ENCODE results near the gene RANBP10. TPM values are rescaled to one million over a fixed set of nuclear protein-coding genes. Genes with fewer than 3 reads are reported as not detected.

RANBP10 gene
- total and polyA plus RNA-seq, 2 experiments from 2014 or later: 9.0 to 13.6 TPM

DNA sequence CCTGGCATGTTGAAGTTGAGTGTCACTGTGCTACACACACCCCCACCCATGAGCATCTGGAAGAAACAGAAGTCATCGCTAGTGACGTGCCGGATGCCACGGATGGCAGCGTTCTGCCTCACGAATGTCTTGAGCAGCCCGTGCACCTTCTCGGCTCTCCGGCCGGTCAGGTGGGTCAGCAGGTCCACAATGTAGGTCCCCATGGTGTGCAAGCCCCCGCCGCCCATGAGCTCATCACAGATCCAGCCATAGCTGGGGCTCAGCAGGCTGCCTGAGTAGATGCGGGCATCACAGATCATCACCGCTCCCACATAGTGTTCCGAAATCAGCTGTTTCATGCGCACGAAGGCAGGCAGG lies 130.8 kb downstream of the RANBP10 start:
- H3K4me1 Mint-ChIP-seq: 0 out of 3 replicates have a peak, but pooled peaks cover 3% of the 10 kb centered on the region
- Histone ChIP-seq H4K20me1 (replicated peaks; ENCODE audit: insufficient read depth) (no peaks in the 10 kb centered on the region; the same call in 1 of the 2 replicates), H3K27me3 (ENCODE audit: insufficient read depth) (no peaks in the 10 kb centered on the region), H3K4me3 (no peak overlapping the region), H3K79me2 (replicated peaks; ENCODE audit: insufficient read depth) (no peaks in the 10 kb centered on the region), H2AFZ (no peak overlapping the region), H3K4me2 (no peak overlapping the region), H3K27ac (ENCODE audit: low read depth) (no peak overlapping the region), H3K4me1 (ENCODE audit: insufficient read depth) (no peaks in the 10 kb centered on the region), H3K36me3 (ENCODE audit: insufficient read depth) (no peaks in the 10 kb centered on the region), H3K9me2 (ENCODE audit: insufficient read depth) (no peaks in the 10 kb centered on the region), H3F3A (replicated peaks; ENCODE audit: low read depth) (0 out of 2 replicates have a peak, but pooled peaks cover 4% of the 10 kb centered on the region)
- peaks cover 18% of the 10 kb centered on the region for H3K27me3 Mint-ChIP-seq (ENCODE audit: insufficient read depth, low read depth, poor library complexity)
- H3K4me3 Mint-ChIP-seq: no peak overlapping the region
- DNase-seq (ENCODE audit: low spot score) (no peak), ATAC-seq (no peak)
- H3K9me3 Mint-ChIP-seq: no peaks in the 10 kb centered on the region
- no peak for TF ChIP-seq POLR2AphosphoS5 (IDR thresholded peaks at IDR 0.05; ENCODE audit: low read depth)
- TF ChIP-seq, protein P1, sequence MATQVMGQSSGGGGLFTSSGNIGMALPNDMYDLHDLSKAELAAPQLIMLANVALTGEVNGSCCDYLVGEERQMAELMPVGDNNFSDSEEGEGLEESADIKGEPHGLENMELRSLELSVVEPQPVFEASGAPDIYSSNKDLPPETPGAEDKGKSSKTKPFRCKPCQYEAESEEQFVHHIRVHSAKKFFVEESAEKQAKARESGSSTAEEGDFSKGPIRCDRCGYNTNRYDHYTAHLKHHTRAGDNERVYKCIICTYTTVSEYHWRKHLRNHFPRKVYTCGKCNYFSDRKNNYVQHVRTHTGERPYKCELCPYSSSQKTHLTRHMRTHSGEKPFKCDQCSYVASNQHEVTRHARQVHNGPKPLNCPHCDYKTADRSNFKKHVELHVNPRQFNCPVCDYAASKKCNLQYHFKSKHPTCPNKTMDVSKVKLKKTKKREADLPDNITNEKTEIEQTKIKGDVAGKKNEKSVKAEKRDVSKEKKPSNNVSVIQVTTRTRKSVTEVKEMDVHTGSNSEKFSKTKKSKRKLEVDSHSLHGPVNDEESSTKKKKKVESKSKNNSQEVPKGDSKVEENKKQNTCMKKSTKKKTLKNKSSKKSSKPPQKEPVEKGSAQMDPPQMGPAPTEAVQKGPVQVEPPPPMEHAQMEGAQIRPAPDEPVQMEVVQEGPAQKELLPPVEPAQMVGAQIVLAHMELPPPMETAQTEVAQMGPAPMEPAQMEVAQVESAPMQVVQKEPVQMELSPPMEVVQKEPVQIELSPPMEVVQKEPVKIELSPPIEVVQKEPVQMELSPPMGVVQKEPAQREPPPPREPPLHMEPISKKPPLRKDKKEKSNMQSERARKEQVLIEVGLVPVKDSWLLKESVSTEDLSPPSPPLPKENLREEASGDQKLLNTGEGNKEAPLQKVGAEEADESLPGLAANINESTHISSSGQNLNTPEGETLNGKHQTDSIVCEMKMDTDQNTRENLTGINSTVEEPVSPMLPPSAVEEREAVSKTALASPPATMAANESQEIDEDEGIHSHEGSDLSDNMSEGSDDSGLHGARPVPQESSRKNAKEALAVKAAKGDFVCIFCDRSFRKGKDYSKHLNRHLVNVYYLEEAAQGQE (IDR thresholded peaks at IDR 0.05; ENCODE audit: unreplicated experiment): no peak
- no peak for TF ChIP-seq ZNF114 (CRISPR knock-in tag; IDR thresholded peaks at IDR 0.05)
- TF ChIP-seq, protein P2, sequence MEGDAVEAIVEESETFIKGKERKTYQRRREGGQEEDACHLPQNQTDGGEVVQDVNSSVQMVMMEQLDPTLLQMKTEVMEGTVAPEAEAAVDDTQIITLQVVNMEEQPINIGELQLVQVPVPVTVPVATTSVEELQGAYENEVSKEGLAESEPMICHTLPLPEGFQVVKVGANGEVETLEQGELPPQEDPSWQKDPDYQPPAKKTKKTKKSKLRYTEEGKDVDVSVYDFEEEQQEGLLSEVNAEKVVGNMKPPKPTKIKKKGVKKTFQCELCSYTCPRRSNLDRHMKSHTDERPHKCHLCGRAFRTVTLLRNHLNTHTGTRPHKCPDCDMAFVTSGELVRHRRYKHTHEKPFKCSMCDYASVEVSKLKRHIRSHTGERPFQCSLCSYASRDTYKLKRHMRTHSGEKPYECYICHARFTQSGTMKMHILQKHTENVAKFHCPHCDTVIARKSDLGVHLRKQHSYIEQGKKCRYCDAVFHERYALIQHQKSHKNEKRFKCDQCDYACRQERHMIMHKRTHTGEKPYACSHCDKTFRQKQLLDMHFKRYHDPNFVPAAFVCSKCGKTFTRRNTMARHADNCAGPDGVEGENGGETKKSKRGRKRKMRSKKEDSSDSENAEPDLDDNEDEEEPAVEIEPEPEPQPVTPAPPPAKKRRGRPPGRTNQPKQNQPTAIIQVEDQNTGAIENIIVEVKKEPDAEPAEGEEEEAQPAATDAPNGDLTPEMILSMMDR (conservative IDR thresholded peaks at IDR 0.05; ENCODE audit: low read depth in 2 of 2): no peak
- TF ChIP-seq ZNF331 (CRISPR knock-in tag; IDR thresholded peaks at IDR 0.05; ENCODE audit: low read depth): no peak
- TF ChIP-seq JUNB (IDR thresholded peaks at IDR 0.05; ENCODE audit: unreplicated experiment): no peak
- no peak for TF ChIP-seq NANOG (IDR thresholded peaks at IDR 0.05; ENCODE audit: borderline replicate concordance)
- TF ChIP-seq, protein P3, sequence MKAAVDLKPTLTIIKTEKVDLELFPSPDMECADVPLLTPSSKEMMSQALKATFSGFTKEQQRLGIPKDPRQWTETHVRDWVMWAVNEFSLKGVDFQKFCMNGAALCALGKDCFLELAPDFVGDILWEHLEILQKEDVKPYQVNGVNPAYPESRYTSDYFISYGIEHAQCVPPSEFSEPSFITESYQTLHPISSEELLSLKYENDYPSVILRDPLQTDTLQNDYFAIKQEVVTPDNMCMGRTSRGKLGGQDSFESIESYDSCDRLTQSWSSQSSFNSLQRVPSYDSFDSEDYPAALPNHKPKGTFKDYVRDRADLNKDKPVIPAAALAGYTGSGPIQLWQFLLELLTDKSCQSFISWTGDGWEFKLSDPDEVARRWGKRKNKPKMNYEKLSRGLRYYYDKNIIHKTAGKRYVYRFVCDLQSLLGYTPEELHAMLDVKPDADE (IDR thresholded peaks at IDR 0.05): no peak
- no peak for TF ChIP-seq EZH2phosphoT487 (IDR thresholded peaks at IDR 0.05; ENCODE audit: unreplicated experiment)
- TF ChIP-seq, protein P4, sequence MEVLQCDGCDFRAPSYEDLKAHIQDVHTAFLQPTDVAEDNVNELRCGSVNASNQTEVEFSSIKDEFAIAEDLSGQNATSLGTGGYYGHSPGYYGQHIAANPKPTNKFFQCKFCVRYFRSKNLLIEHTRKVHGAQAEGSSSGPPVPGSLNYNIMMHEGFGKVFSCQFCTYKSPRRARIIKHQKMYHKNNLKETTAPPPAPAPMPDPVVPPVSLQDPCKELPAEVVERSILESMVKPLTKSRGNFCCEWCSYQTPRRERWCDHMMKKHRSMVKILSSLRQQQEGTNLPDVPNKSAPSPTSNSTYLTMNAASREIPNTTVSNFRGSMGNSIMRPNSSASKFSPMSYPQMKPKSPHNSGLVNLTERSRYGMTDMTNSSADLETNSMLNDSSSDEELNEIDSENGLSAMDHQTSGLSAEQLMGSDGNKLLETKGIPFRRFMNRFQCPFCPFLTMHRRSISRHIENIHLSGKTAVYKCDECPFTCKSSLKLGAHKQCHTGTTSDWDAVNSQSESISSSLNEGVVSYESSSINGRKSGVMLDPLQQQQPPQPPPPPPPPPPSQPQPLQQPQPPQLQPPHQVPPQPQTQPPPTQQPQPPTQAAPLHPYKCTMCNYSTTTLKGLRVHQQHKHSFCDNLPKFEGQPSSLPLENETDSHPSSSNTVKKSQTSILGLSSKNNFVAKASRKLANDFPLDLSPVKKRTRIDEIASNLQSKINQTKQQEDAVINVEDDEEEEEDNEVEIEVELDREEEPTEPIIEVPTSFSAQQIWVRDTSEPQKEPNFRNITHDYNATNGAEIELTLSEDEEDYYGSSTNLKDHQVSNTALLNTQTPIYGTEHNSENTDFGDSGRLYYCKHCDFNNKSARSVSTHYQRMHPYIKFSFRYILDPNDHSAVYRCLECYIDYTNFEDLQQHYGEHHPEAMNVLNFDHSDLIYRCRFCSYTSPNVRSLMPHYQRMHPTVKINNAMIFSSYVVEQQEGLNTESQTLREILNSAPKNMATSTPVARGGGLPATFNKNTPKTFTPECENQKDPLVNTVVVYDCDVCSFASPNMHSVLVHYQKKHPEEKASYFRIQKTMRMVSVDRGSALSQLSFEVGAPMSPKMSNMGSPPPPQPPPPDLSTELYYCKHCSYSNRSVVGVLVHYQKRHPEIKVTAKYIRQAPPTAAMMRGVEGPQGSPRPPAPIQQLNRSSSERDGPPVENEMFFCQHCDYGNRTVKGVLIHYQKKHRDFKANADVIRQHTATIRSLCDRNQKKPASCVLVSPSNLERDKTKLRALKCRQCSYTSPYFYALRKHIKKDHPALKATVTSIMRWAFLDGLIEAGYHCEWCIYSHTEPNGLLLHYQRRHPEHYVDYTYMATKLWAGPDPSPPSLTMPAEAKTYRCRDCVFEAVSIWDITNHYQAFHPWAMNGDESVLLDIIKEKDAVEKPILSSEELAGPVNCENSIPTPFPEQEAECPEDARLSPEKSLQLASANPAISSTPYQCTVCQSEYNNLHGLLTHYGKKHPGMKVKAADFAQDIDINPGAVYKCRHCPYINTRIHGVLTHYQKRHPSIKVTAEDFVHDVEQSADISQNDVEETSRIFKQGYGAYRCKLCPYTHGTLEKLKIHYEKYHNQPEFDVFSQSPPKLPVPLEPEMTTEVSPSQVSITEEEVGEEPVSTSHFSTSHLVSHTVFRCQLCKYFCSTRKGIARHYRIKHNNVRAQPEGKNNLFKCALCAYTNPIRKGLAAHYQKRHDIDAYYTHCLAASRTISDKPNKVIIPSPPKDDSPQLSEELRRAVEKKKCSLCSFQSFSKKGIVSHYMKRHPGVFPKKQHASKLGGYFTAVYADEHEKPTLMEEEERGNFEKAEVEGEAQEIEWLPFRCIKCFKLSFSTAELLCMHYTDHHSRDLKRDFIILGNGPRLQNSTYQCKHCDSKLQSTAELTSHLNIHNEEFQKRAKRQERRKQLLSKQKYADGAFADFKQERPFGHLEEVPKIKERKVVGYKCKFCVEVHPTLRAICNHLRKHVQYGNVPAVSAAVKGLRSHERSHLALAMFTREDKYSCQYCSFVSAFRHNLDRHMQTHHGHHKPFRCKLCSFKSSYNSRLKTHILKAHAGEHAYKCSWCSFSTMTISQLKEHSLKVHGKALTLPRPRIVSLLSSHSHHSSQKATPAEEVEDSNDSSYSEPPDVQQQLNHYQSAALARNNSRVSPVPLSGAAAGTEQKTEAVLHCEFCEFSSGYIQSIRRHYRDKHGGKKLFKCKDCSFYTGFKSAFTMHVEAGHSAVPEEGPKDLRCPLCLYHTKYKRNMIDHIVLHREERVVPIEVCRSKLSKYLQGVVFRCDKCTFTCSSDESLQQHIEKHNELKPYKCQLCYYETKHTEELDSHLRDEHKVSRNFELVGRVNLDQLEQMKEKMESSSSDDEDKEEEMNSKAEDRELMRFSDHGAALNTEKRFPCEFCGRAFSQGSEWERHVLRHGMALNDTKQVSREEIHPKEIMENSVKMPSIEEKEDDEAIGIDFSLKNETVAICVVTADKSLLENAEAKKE (CRISPR knock-in tag; IDR thresholded peaks at IDR 0.05): no peak
- TF ChIP-seq CREB1 (CRISPR knock-in tag; IDR thresholded peaks at IDR 0.05; ENCODE audit: low read depth): no peak
- no peak for TF ChIP-seq EZH2 (IDR thresholded peaks at IDR 0.05; ENCODE audit: low read depth, unreplicated experiment)
- TF ChIP-seq STAT1 (IDR thresholded peaks at IDR 0.05; ENCODE audit: unreplicated experiment): no peak
- no peak overlapping the region for H3K27ac Mint-ChIP-seq
- H3K36me3 Mint-ChIP-seq (ENCODE audit: low read depth): 0 out of 3 replicates have a peak, but pooled peaks cover 3% of the 10 kb centered on the region
